Natural killer cell treated with Interleukin-12 subunit alpha and Interleukin-12 subunit beta and Interleukin-15 and Interleukin-18, amount 100 ng/mL, for 72 hours (primary cell): ENCODE data around the gene SOX18. TPM values are rescaled to one million over a fixed set of nuclear protein-coding genes. Genes with fewer than 3 reads are reported as not detected.
"Not testable (repeated sequence)": the region's sequence is repeated elsewhere in the genome, so short reads cannot be mapped to it uniquely, and the experiment has no call there.

Experiments
- ATAC-seq, 2 donors: fragments of 150-1000 bp; cut with Tn5 transposase in 1 of 2; sonication (Bioruptor Pico), chemical (Tn5 transposase) in 1 of 2; 2 replicates each; pipeline ENCODE4 v1.10.0; 2021
- DNase-seq: peaks from one replicate; pipeline ENCODE4 v3.0.0; 2022; ENCODE audit warnings: low spot score
- H3K27ac Mint-ChIP-seq, 2 donors: 1 replicate in 1 of 2; 2 replicates in 1 of 2; pipeline ENCODE4 v1.8.0; 2022; ENCODE audit warnings: mixed read lengths in 2 of 2, mild to moderate bottlenecking in 1 of 2, moderate library complexity in 1 of 2
- H3K27me3 Mint-ChIP-seq, 2 donors: 1 replicate in 1 of 2; 2 replicates in 1 of 2; pipeline ENCODE4 v1.8.0; 2022; ENCODE audit warnings: mixed read lengths in 2 of 2
- H3K36me3 Mint-ChIP-seq: one replicate; pipeline ENCODE4 v1.8.0; 2022; ENCODE audit warnings: mixed read lengths
- H3K4me1 Mint-ChIP-seq, 2 donors: 1 replicate in 1 of 2; 2 replicates in 1 of 2; pipeline ENCODE4 v1.8.0; 2022; ENCODE audit warnings: low read depth in 2 of 2, mixed read lengths in 2 of 2, mild to moderate bottlenecking in 1 of 2
- H3K4me3 Mint-ChIP-seq: one replicate; pipeline ENCODE4 v1.8.0; 2022; ENCODE audit warnings: mixed read lengths
- H3K9me3 Mint-ChIP-seq: 2 replicates; pipeline ENCODE4 v1.8.0; 2022; ENCODE audit warnings: mixed read lengths
- total RNA-seq, 2 donors: library from RNA; stranded (reverse); gene quantifications; one replicate each; pipeline ENCODE4 v1.2.3, GENCODE V29; 2022

The SOX18 gene
- total RNA-seq = not detected

DNA sequence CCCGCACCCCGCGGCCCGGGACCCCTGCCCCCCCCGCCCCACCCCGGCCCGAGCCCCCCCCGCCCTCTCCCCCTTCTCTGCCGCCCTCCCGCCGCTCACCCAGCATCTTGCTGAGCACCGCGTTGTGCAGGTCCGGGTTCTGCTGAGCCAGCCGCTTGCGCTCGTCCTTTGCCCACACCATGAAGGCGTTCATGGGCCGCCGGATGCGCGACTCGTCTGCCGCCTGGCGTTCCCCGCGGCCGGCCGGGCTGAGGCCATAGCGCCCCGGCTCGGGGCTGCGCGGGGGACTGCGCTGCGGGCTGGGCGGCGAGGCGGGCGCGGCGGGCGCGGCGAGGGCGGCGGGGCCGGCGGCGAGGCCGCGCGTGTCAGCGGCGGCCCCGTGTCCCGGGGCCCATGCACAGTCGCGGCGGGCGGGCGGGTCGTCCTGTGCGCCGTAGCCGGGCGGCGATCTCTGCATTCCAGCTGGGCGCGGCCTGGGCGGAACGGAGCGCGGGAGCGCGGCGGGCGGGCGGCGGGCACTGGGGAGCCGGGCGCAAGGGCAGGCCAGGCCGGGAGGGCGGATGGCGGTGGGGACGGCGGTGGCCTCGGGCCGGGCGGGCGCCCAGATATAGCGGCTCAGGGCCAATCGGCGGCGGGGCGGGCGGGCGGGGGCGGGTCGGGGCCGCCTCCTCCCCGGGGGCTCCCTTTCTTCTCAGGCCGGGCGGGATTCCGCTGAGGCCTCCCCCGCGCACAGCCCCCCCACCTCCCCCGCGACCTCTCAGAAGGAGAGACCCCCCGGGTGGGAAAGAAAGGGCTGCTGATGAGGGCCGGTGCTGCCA is at the start of gene SOX18:
TSS of gene SOX18 (minus strand) at position 580 of the 818 bp plus-strand sequence. CDS start at position 457, 123 bp downstream.
- Mint-ChIP-seq H3K27me3 (peaks cover 23 to 24% of the 10 kb centered on the region in 2 donors), H3K4me3 (no peak within 1 kb of the TSS), H3K9me3 (no peaks in the 10 kb centered on the region), H3K27ac (no peak within 1 kb of the TSS), H3K36me3 (no peaks in the 10 kb centered on the region), H3K4me1 (no peaks in the 10 kb centered on the region)
- no peak for DNase-seq
- ATAC-seq = peak; percentile 41 to 55

DNA sequence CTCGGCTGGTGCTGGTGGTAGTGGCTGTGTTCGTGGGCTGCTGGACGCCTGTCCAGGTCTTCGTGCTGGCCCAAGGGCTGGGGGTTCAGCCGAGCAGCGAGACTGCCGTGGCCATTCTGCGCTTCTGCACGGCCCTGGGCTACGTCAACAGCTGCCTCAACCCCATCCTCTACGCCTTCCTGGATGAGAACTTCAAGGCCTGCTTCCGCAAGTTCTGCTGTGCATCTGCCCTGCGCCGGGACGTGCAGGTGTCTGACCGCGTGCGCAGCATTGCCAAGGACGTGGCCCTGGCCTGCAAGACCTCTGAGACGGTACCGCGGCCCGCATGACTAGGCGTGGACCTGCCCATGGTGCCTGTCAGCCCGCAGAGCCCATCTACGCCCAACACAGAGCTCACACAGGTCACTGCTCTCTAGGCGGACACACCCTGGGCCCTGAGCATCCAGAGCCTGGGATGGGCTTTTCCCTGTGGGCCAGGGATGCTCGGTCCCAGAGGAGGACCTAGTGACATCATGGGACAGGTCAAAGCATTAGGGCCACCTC is 49.1 kb upstream of the SOX18 start:
- Mint-ChIP-seq H3K4me3 (no peak overlapping the region), H3K36me3 (no peaks in the 10 kb centered on the region), H3K9me3 (peaks cover 4% of the 10 kb centered on the region), H3K27me3 (peaks cover 0 to 13% of the 10 kb centered on the region in 2 donors), H3K27ac (no peak overlapping the region), H3K4me1 (peaks cover 0 to 12% of the 10 kb centered on the region in 2 donors)
- no peak for DNase-seq
- ATAC-seq = no peak

DNA sequence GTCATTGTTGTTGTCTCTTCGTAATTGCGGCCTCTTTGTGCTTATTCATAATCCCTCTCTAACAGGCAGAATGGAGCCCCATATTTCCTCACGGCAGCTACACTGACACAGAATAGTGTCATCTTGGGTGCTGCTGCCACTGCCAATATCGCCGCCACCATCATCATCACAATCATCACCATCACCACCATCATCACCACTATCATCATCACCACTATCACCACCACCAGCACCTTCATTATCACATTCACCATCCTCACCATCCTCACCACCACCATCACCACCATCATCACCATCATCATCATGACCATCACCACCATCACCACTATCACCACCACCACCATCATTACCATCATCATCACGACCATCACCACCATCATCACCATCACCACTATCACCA is 47.1 kb upstream of the SOX18 start:
- no peak overlapping the region for H3K27ac Mint-ChIP-seq
- H3K27me3 Mint-ChIP-seq = peaks cover 0 to 7% of the 10 kb centered on the region in 2 donors
- H3K4me3 Mint-ChIP-seq = no peak overlapping the region
- H3K36me3 Mint-ChIP-seq = no peaks in the 10 kb centered on the region
- no peak for DNase-seq
- H3K4me1 Mint-ChIP-seq = peaks cover 0 to 8% of the 10 kb centered on the region in 2 donors
- peaks cover 4% of the 10 kb centered on the region for H3K9me3 Mint-ChIP-seq
- ATAC-seq = no peak

DNA sequence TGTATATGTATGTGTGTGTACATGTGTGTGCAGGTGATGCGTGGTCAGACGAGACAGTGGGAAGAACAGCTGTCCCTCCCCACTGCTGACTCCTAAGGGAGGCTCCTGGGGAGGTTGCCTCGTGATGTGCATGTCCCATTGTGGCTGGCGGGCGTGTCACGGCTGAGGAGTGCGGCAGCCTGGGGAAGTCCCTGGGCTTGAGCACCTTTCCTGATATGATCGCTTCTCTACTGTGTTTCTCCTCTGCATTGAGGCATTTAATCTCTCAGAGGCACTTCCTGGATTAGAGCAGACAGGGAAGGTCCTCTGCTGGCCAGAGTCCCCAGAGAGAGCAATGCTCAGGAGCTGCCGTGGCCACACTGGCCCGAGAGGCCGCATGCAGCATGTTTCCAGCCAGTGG is 46.5 kb upstream of the SOX18 start:
- DNase-seq = no peak
- no peak for ATAC-seq
- Mint-ChIP-seq H3K27ac (no peak overlapping the region), H3K36me3 (no peaks in the 10 kb centered on the region), H3K4me1 (peaks cover 0 to 4% of the 10 kb centered on the region in 2 donors), H3K4me3 (no peak overlapping the region), H3K9me3 (peaks cover 4% of the 10 kb centered on the region), H3K27me3 (peaks cover 0 to 1% of the 10 kb centered on the region in 2 donors)

DNA sequence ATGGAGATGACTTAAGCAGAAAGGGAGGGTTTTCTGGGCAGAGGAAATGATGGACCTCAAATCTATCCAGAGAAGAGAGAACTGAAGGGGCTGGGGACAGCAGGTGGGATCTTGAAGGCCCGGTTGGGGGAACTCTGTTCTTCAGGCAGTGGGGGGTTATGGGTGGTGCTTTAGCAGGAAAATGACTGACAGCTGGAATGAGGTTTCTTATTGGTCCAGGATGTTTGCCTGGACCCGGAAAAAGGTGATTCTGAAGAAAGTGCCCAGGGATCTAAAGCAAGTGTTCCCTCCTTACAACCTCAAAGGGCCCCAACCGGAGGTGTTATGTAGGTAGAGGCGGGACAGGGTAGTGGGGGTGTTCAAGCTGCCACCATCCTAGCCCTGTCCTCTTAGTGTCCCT is 46.0 kb upstream of the SOX18 start:
- Mint-ChIP-seq H3K36me3 (no peaks in the 10 kb centered on the region), H3K4me3 (no peak overlapping the region), H3K27ac (no peak overlapping the region), H3K27me3 (no peaks in the 10 kb centered on the region), H3K4me1 (peaks cover 0 to 4% of the 10 kb centered on the region in 2 donors), H3K9me3 (peaks cover 4% of the 10 kb centered on the region)
- ATAC-seq (no peak), DNase-seq (no peak)

DNA sequence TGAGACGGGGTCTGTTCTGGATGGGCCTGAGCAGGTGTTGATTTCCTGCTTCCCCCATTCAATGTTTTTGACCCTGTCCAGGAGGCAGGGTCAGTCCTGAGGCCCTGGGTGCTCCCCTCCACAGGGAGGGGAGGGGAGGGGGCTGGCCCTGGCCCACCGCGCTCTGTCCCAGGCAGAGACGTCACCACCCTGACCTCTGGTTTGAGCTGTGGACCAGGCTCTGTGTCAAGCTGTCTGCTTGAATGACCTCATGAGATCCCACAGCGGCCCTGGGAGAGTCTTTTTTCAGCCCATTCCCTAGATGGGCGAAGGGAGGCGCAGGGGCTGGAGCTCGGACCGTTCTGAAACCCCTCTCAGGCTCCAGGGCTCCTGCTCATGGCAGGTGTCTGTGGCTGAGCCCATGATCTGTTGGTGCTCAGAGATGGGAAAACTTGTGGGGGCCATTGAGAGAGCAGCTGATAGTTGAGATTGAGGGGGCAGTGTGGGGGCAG is 43.6 kb upstream of the SOX18 start:
- H3K36me3 Mint-ChIP-seq = no peaks in the 10 kb centered on the region
- peaks cover 4% of the 10 kb centered on the region for H3K9me3 Mint-ChIP-seq
- no peak for ATAC-seq
- H3K4me1 Mint-ChIP-seq = peaks cover 0 to 4% of the 10 kb centered on the region in 2 donors
- no peak for DNase-seq
- H3K27me3 Mint-ChIP-seq = peaks cover 6 to 10% of the 10 kb centered on the region in 2 donors
- H3K4me3 Mint-ChIP-seq = no peak overlapping the region
- no peak overlapping the region for H3K27ac Mint-ChIP-seq

DNA sequence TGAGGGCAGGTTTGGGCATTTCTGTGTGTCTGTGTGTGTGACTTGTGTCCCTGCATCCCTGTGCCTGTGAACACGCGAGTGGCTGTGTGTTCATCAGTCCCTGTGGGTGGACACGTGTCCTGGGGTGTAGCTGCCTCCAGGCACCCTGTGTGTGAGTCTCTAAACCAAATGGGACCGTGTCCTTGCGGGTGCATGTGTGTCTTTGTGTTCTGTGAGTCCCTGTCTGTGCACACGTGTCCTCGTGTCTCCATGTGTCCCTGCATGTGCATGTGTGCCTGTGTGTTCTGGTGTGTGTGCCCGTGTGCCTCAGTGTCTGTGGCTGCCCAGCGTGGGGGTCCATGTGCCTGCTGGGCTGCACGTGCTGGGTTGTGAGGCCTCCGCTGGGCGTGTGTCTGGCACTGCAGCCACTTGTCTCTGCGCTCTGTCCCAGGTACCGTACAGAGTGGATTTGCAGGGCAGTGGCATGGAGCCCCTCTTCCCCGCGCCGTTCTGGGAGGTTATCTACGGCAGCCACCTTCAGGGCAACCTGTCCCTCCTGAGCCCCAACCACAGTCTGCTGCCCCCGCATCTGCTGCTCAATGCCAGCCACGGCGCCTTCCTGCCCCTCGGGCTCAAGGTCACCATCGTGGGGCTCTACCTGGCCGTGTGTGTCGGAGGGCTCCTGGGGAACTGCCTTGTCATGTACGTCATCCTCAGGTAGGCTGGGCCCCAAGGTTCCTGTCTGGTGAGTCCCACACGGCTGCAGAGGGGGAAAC is 43.0 kb upstream of the SOX18 start:
- Mint-ChIP-seq H3K9me3 (peaks cover 4% of the 10 kb centered on the region), H3K27me3 (peaks cover 6 to 10% of the 10 kb centered on the region in 2 donors), H3K27ac (no peak overlapping the region), H3K36me3 (no peaks in the 10 kb centered on the region), H3K4me3 (no peak overlapping the region), H3K4me1 (peaks cover 0 to 4% of the 10 kb centered on the region in 2 donors)
- ATAC-seq = peak in 1 of 2 donors; percentile 36
- DNase-seq = no peak

DNA sequence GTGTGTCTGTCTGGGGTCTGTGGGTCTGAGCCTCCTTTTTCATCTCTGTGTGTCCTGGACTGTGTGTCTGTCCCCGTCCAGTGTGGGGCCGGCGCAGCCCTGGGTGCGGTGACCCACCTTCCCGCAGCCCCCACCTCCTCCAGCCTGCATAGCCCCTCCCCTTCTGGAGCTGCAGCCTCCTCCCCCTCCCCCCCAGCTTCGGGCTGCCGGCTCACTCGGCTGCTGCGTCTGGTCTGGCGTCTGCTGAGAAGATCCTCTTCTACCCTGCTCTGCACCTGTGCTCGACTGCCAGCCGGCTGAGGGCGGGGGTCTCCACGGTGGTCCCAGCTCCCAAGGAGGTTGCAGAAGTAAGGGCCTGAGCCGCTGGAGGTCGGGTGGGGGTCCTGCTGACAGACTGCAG is 42.3 kb upstream of the SOX18 start:
- no peaks in the 10 kb centered on the region for H3K36me3 Mint-ChIP-seq
- no peak for DNase-seq

DNA sequence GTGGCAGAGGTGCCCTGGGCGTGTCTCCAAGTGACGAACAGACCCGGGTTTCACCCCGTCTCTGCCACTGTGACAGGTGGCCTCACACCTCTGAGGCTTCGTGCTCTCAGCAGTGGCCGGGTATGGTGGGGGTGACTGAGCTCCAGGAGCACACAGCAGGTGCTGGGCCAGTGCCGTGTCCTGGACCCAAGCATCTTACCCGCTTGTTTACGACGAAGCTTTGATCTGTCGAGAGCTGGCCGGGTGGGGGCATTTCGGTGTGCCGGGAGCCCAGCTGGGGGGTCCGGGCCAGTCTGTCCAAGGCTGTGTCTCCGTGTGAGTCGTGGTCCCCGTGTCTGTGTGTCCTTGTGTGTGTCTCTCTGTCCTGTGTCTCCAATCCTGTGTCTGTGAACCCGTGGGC is 41.9 kb upstream of the SOX18 start:
- Mint-ChIP-seq H3K4me3 (no peak overlapping the region), H3K36me3 (no peaks in the 10 kb centered on the region), H3K4me1 (no peaks in the 10 kb centered on the region), H3K9me3 (no peaks in the 10 kb centered on the region), H3K27ac (no peak overlapping the region), H3K27me3 (peaks cover 6 to 10% of the 10 kb centered on the region in 2 donors)
- ATAC-seq = peak; percentile 6 to 21
- DNase-seq = no peak

More for the DNA sequence above, 42.3 kb upstream of the SOX18 start:
- peaks cover 2% of the 10 kb centered on the region for H3K9me3 Mint-ChIP-seq
- H3K27ac Mint-ChIP-seq = no peak overlapping the region
- ATAC-seq = peak; percentile 7 to 47
- H3K4me3 Mint-ChIP-seq = no peak overlapping the region
- H3K4me1 Mint-ChIP-seq = peaks cover 0 to 1% of the 10 kb centered on the region in 2 donors
- H3K27me3 Mint-ChIP-seq = peaks cover 6 to 10% of the 10 kb centered on the region in 2 donors

DNA sequence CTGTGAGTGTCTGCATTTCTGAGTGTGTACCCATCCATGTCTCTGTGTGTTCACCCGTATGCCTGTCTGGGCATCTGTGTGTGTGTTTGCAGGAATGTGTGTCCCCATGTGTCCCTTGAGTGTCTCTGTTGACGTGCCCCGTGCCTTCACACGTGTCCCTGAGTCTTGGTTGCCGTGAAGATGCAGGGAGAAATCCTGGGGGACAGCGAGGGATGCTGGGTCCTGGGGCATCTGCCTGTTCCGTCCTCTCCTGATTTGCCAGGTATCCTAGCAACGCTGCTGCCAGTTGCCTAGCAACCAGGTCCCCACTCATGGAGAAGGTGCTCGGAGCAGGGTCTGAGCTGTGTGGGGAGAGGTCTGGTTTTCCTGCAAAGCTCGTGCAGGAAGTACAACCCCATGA is 40.7 kb upstream of the SOX18 start:
- no peak overlapping the region for H3K4me3 Mint-ChIP-seq
- H3K9me3 Mint-ChIP-seq = no peaks in the 10 kb centered on the region
- ATAC-seq = no peak
- H3K27me3 Mint-ChIP-seq = peaks cover 9 to 10% of the 10 kb centered on the region in 2 donors
- DNase-seq = no peak
- H3K4me1 Mint-ChIP-seq = no peaks in the 10 kb centered on the region
- no peak overlapping the region for H3K27ac Mint-ChIP-seq
- no peaks in the 10 kb centered on the region for H3K36me3 Mint-ChIP-seq

DNA sequence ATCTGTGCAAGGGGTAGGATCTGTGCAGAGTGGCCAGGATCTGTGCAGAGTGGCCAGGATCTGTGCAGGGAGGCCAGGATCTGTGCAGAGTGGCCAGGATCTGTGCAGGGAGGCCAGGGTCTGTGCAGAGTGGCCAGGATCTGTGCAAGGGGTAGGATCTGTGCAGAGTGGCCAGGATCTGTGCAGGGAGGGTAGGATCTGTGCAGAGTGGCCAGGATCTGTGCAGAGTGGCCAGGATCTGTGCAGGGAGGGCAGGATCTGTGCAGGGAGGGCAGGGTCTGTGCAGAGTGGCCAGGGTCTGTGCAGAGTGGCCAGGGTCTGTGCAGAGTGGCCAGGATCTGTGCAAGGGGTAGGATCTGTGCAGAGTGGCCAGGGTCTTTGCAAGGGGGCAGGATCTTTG is 39.1 kb upstream of the SOX18 start:
- ATAC-seq, H3K9me3 Mint-ChIP-seq, DNase-seq, H3K27ac Mint-ChIP-seq, H3K36me3 Mint-ChIP-seq, H3K4me3 Mint-ChIP-seq, H3K4me1 Mint-ChIP-seq: not testable (repeated sequence)
- H3K27me3 Mint-ChIP-seq = peaks cover 14 to 15% of the 10 kb centered on the region in 2 donors

DNA sequence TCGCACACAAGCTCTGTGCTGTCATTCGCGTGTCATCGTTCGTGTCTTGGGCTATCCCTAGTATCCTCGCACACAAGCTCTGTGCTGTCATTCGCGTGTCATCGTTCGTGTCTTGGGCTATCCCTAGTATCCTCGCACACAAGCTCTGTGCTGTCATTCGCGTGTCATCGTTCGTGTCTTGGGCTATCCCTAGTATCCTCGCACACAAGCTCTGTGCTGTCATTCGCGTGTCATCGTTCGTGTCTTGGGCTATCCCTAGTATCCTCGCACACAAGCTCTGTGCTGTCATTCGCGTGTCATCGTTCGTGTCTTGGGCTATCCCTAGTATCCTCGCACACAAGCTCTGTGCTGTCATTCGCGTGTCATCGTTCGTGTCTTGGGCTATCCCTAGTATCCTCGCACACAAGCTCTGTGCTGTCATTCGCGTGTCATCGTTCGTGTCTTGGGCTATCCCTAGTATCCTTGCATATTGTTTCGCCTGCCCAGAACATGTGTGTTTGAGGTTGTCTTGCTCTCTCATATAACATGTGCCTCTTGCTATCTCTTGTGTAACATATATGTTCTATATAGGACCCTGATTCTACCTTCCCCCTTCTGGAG is 37.9 kb upstream of the SOX18 start:
- H3K9me3 Mint-ChIP-seq, H3K36me3 Mint-ChIP-seq, DNase-seq, ATAC-seq, H3K27ac Mint-ChIP-seq, H3K4me3 Mint-ChIP-seq: not testable (repeated sequence)
- Mint-ChIP-seq H3K4me1 (peaks cover 4 to 14% of the 10 kb centered on the region in 2 donors), H3K27me3 (peaks cover 14 to 15% of the 10 kb centered on the region in 2 donors)

DNA sequence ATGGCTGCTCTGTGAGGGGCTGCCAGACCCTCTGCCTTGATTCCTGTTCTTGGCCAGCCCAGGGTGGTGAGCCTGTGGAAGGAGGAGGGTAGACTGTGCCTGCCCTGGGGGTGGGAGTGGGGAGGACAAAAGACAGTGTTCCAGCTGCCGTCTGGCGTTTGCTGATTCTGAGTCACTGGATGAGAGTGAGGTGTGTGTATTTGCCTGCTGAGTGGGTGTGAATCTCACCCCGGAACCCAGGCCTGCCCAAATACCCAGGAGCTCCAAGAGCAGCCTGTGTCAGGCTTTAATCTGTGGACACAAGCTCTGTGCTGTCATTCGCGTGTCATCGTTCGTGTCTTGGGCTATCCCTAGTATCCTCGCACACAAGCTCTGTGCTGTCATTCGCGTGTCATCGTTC is 37.4 kb upstream of the SOX18 start:
- Mint-ChIP-seq H3K27ac (no peak overlapping the region), H3K4me3 (no peak overlapping the region), H3K4me1 (peaks cover 8 to 20% of the 10 kb centered on the region in 2 donors), H3K36me3 (no peaks in the 10 kb centered on the region), H3K9me3 (no peaks in the 10 kb centered on the region), H3K27me3 (peaks cover 14 to 15% of the 10 kb centered on the region in 2 donors)
- ATAC-seq (no peak), DNase-seq (no peak)
